ENCODE measurements around the gene ANXA11.

DNA sequence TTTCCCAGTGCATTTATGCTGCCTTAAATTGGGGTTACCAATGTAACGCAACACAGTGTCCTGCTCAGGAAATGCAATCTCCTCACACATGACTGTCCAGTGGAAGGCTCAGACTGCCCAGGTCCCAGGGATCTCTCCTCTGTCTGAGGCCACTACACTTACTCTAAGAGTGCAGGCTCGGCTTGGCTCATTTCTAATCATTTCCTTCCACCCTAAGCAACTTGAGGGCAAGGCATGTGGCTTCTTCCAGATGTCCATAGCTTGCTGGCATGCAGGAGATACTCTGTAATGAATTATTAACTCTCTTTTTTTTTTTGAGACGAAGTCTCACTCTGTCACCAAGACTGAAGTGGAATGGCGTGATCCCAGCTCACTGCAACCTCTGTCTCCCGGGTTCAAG, 49.1 kb downstream of the ANXA11 start:
- TF ChIP-seq, protein P1, sequence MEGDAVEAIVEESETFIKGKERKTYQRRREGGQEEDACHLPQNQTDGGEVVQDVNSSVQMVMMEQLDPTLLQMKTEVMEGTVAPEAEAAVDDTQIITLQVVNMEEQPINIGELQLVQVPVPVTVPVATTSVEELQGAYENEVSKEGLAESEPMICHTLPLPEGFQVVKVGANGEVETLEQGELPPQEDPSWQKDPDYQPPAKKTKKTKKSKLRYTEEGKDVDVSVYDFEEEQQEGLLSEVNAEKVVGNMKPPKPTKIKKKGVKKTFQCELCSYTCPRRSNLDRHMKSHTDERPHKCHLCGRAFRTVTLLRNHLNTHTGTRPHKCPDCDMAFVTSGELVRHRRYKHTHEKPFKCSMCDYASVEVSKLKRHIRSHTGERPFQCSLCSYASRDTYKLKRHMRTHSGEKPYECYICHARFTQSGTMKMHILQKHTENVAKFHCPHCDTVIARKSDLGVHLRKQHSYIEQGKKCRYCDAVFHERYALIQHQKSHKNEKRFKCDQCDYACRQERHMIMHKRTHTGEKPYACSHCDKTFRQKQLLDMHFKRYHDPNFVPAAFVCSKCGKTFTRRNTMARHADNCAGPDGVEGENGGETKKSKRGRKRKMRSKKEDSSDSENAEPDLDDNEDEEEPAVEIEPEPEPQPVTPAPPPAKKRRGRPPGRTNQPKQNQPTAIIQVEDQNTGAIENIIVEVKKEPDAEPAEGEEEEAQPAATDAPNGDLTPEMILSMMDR (IDR thresholded peaks at IDR 0.05): no peak
- TF ChIP-seq POLR2A (IDR thresholded peaks at IDR 0.05) (no peak), POLR2AphosphoS5 (IDR thresholded peaks at IDR 0.05) (no peak)

All from prostate gland (tissue), 2 donors.